ENCODE results near the gene ACSL5.
"Not testable (repeated sequence)": the region's sequence is repeated elsewhere in the genome, so short reads cannot be mapped to it uniquely, and the experiment has no call there.

Gene ACSL5

DNA sequence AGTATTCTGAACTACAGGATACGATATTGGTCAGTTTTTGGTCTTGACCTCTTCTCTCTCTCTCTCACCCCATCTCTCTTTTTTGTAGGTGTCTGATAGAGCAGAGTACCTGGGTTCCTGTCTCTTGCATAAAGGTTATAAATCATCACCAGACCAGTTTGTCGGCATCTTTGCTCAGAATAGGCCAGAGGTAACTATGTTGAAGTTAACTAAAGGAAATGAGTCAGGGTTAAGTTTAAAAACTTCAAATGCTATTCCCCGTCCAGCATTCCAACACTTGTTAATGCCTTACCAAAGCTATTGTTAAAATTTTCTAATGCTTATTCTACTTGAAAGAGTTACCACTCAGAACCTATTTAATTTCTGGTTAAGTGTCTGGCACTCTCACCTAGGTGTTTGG lies 30.7 kb downstream of the ACSL5 start:
- TF ChIP-seq POLR2AphosphoS5 (IDR thresholded peaks at IDR 0.05; ENCODE audit: borderline replicate concordance, low read depth, low read length) (no peak), EZH2 (IDR thresholded peaks at IDR 0.05) (no peak), FOXP2 (optimal IDR thresholded peaks at IDR 0.05; ENCODE audit: control extremely low read depth, extremely low read length, insufficient read depth) (no peak)
- Histone ChIP-seq H3K36me3 (ENCODE audit: insufficient read depth, low read length) (no peaks in the 10 kb centered on the region), H3K27ac (no peak overlapping the region), H3K4me3 (no peak overlapping the region), H3K9ac (ENCODE audit: insufficient read length) (no peak overlapping the region), H3K9me3 (ENCODE audit: low read depth, low read length) (no peaks in the 10 kb centered on the region)
- DNase-seq (ENCODE audit: low read depth, low spot score), result no peak

- H3K36me3 ChIP-seq (ENCODE audit: insufficient read depth, low read length); H3K27ac ChIP-seq; H3K9me3 ChIP-seq (ENCODE audit: low read depth, low read length); H3K4me3 ChIP-seq; DNase-seq (ENCODE audit: low read depth, low spot score); H3K9ac ChIP-seq (ENCODE audit: insufficient read length): not testable (repeated sequence)
Observed at GRCh38 chr10:112406806-112407205, 32.9 kb downstream of the ACSL5 start.

DNA sequence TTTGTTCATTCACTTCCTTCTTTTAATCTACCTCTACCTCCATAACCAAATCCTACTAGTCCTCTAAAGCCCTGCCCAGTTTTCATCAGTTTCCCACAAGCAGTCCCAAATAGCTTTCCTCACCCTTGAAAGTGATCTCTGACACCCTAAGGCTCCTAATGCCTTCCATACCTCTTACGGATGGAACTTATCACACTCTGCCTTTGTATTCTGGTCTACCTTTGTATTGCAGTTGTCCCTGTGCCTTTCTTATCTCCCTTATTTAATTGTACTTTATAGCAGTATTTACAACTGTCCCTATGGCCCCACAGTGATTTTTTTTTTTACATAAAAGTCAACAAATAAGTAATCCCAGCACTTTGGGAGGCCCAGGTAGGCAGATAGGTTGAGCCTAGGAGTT lies 33.8 kb downstream of the ACSL5 start:
- H3K9me3 ChIP-seq (ENCODE audit: low read depth, low read length), result no peaks in the 10 kb centered on the region
- H3K27ac ChIP-seq, result no peak overlapping the region
- H3K36me3 ChIP-seq (ENCODE audit: insufficient read depth, low read length), result no peaks in the 10 kb centered on the region
- no peak overlapping the region for H3K9ac ChIP-seq (ENCODE audit: insufficient read length)
- no peak overlapping the region for H3K4me3 ChIP-seq
- no peak for DNase-seq (ENCODE audit: low read depth, low spot score)
- no peak for TF ChIP-seq EZH2 (IDR thresholded peaks at IDR 0.05)
- no peak for TF ChIP-seq FOXP2 (optimal IDR thresholded peaks at IDR 0.05; ENCODE audit: control extremely low read depth, extremely low read length, insufficient read depth)
- TF ChIP-seq POLR2AphosphoS5 (IDR thresholded peaks at IDR 0.05; ENCODE audit: borderline replicate concordance, low read depth, low read length), result no peak

DNA sequence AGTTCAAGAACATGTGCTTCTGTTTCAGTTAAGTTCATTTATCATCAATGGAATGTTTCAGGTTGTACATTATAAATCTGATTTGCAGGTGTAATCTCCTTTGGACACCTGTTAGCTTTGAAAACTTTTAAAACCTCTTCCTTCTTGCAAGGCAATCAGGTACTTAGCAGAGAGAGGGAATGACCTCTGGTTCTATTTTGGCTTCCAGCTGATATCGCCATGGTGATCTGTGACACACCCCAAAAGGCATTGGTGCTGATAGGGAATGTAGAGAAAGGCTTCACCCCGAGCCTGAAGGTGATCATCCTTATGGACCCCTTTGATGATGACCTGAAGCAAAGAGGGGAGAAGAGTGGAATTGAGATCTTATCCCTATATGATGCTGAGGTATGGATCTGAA lies 35.4 kb downstream of the ACSL5 start:
- Histone ChIP-seq H3K9me3 (ENCODE audit: low read depth, low read length) (no peaks in the 10 kb centered on the region), H3K9ac (ENCODE audit: insufficient read length) (no peak overlapping the region), H3K36me3 (ENCODE audit: insufficient read depth, low read length) (no peaks in the 10 kb centered on the region), H3K4me3 (no peak overlapping the region), H3K27ac (no peak overlapping the region)
- TF ChIP-seq POLR2AphosphoS5 (IDR thresholded peaks at IDR 0.05; ENCODE audit: borderline replicate concordance, low read depth, low read length) (no peak), EZH2 (IDR thresholded peaks at IDR 0.05) (no peak), FOXP2 (optimal IDR thresholded peaks at IDR 0.05; ENCODE audit: control extremely low read depth, extremely low read length, insufficient read depth) (no peak)
- DNase-seq (ENCODE audit: low read depth, low spot score), result no peak

DNA sequence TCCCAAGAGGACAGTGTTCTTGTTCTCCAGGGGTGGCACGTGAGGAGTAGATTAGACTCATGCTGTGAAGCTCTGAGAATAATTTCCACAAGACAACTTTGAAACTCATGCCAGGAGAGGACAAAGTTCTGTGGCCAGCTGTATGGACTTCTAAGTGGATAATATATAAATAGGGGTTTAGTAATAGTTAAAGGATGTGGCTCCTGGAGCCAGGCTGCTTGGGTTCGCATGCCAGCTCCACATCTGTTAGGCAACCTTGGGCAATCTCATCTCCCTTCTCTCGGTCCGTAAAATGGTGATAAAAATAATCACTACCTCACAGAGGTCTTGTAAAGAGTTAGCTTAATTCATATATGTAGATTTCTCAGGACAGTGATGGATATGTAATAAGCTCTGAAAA lies 35.8 kb downstream of the ACSL5 start:
- Histone ChIP-seq H3K4me3 (no peak overlapping the region), H3K27ac (no peak overlapping the region), H3K36me3 (ENCODE audit: insufficient read depth, low read length) (no peaks in the 10 kb centered on the region), H3K9me3 (ENCODE audit: low read depth, low read length) (no peaks in the 10 kb centered on the region), H3K9ac (ENCODE audit: insufficient read length) (no peak overlapping the region)
- no peak for DNase-seq (ENCODE audit: low read depth, low spot score)
- TF ChIP-seq POLR2AphosphoS5 (IDR thresholded peaks at IDR 0.05; ENCODE audit: borderline replicate concordance, low read depth, low read length) (no peak), FOXP2 (optimal IDR thresholded peaks at IDR 0.05; ENCODE audit: control extremely low read depth, extremely low read length, insufficient read depth) (no peak), EZH2 (IDR thresholded peaks at IDR 0.05) (no peak)

- Histone ChIP-seq H3K4me3 (no peak overlapping the region), H3K9ac (ENCODE audit: insufficient read length) (no peak overlapping the region), H3K36me3 (ENCODE audit: insufficient read depth, low read length) (no peaks in the 10 kb centered on the region), H3K9me3 (ENCODE audit: low read depth, low read length) (no peaks in the 10 kb centered on the region), H3K27ac (no peak overlapping the region)
- TF ChIP-seq FOXP2 (optimal IDR thresholded peaks at IDR 0.05; ENCODE audit: control extremely low read depth, extremely low read length, insufficient read depth) (no peak), POLR2AphosphoS5 (IDR thresholded peaks at IDR 0.05; ENCODE audit: borderline replicate concordance, low read depth, low read length) (no peak), EZH2 (IDR thresholded peaks at IDR 0.05) (no peak)
- DNase-seq (ENCODE audit: low read depth, low spot score), result no peak
Observed at GRCh38 chr10:112412696-112413095, 38.8 kb downstream of the ACSL5 start.

- no peaks in the 10 kb centered on the region for H3K36me3 ChIP-seq (ENCODE audit: insufficient read depth, low read length)
Observed at GRCh38 chr10:112421731-112422130, 47.8 kb downstream of the ACSL5 start.

DNA sequence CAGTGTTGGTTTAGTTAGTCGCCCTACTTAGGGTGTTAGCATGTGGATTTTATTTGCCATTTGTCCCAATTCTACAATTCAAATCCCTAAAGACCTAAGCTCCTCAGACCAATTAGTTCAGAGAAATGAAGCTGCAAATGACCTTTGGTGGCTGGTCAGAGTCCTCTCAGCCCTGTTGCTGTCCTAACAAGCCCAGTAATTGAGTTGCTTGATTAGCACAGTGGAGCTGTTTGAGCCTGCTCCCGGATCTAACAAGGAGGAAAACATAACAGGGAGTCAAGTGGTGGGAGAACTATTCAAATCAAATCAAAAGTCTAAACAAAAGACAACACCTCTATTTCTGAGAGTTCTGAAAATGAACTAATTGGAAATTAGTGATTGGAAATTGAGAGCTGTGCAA lies 50.7 kb downstream of the ACSL5 start:
- H3K27ac ChIP-seq, result no peak overlapping the region
- TF ChIP-seq POLR2AphosphoS5 (IDR thresholded peaks at IDR 0.05; ENCODE audit: borderline replicate concordance, low read depth, low read length), result no peak
- TF ChIP-seq EZH2 (IDR thresholded peaks at IDR 0.05), result no peak
- TF ChIP-seq FOXP2 (optimal IDR thresholded peaks at IDR 0.05; ENCODE audit: control extremely low read depth, extremely low read length, insufficient read depth), result no peak

More at GRCh38 chr10:112421731-112422130, 47.8 kb downstream of the ACSL5 start:
- Histone ChIP-seq H3K4me3 (no peak overlapping the region), H3K9me3 (ENCODE audit: low read depth, low read length) (no peaks in the 10 kb centered on the region), H3K27ac (no peak overlapping the region), H3K9ac (ENCODE audit: insufficient read length) (no peak overlapping the region)
- TF ChIP-seq EZH2 (IDR thresholded peaks at IDR 0.05) (no peak), POLR2AphosphoS5 (IDR thresholded peaks at IDR 0.05; ENCODE audit: borderline replicate concordance, low read depth, low read length) (no peak), FOXP2 (optimal IDR thresholded peaks at IDR 0.05; ENCODE audit: control extremely low read depth, extremely low read length, insufficient read depth) (no peak)
- no peak for DNase-seq (ENCODE audit: low read depth, low spot score)

GRCh38 chr10:112426111-112426510 lies 52.2 kb downstream of the ACSL5 start:
- no peak overlapping the region for H3K27ac ChIP-seq
- no peak for TF ChIP-seq POLR2AphosphoS5 (IDR thresholded peaks at IDR 0.05; ENCODE audit: borderline replicate concordance, low read depth, low read length)
- no peak for TF ChIP-seq EZH2 (IDR thresholded peaks at IDR 0.05)
- no peak for TF ChIP-seq FOXP2 (optimal IDR thresholded peaks at IDR 0.05; ENCODE audit: control extremely low read depth, extremely low read length, insufficient read depth)
- H3K4me3 ChIP-seq, result no peak overlapping the region
- no peak for DNase-seq (ENCODE audit: low read depth, low spot score)
- no peaks in the 10 kb centered on the region for H3K36me3 ChIP-seq (ENCODE audit: insufficient read depth, low read length)
- no peaks in the 10 kb centered on the region for H3K9me3 ChIP-seq (ENCODE audit: low read depth, low read length)
- H3K9ac ChIP-seq (ENCODE audit: insufficient read length), result no peak overlapping the region

More for the DNA sequence above, 50.7 kb downstream of the ACSL5 start:
- H3K9ac ChIP-seq (ENCODE audit: insufficient read length), result no peak overlapping the region
- H3K9me3 ChIP-seq (ENCODE audit: low read depth, low read length), result no peaks in the 10 kb centered on the region
- no peak for DNase-seq (ENCODE audit: low read depth, low spot score)
- no peak overlapping the region for H3K4me3 ChIP-seq
- no peaks in the 10 kb centered on the region for H3K36me3 ChIP-seq (ENCODE audit: insufficient read depth, low read length)
